Calu3 (cell line): ENCODE measurements around the gene KRT24. TPM values are rescaled to one million over a fixed set of nuclear protein-coding genes. Genes with fewer than 3 reads are reported as not detected.

ENCODE experiments used
- BruUV-seq: library from RNA; stranded (reverse); fragments of 400-500 nt; replicated peaks from 2 replicates; lab custom pipeline; 2021; lab: Mats Ljungman, UMichigan
- CTCF ChIA-PET: fragments of 300-600 bp; sonication (Branson Sonifier 250); formaldehyde crosslinking; loops from one replicate; lab custom pipeline; 2022; ENCODE audit warnings: antibody characterized with exemption; lab: Charles Lee
- DNase-seq: peaks from one replicate; pipeline ENCODE4 v3.0.0; 2022
- H3K27ac Mint-ChIP-seq: one replicate; pipeline ENCODE4 v1.8.0; 2022; ENCODE audit warnings: mixed read lengths; ENCODE audit not compliant: unreplicated experiment
- H3K27me3 Mint-ChIP-seq: one replicate; pipeline ENCODE4 v1.8.0; 2022; ENCODE audit warnings: mixed read lengths; ENCODE audit not compliant: unreplicated experiment
- H3K36me3 Mint-ChIP-seq: one replicate; pipeline ENCODE4 v1.8.0; 2022; ENCODE audit warnings: mild to moderate bottlenecking, moderate library complexity, mixed read lengths; ENCODE audit not compliant: insufficient read depth, unreplicated experiment
- H3K4me1 Mint-ChIP-seq: one replicate; pipeline ENCODE4 v1.8.0; 2022; ENCODE audit warnings: mild to moderate bottlenecking, low read depth, mixed read lengths; ENCODE audit not compliant: unreplicated experiment
- H3K4me3 Mint-ChIP-seq: one replicate; pipeline ENCODE4 v1.8.0; 2022; ENCODE audit warnings: mild to moderate bottlenecking, low read depth, moderate library complexity, mixed read lengths; ENCODE audit not compliant: unreplicated experiment
- H3K9me3 Mint-ChIP-seq: one replicate; pipeline ENCODE4 v1.8.0; 2022; ENCODE audit warnings: low read depth, mixed read lengths; ENCODE audit not compliant: unreplicated experiment
- CTCF ChIP-seq: fragments of 200-600 bp; IDR thresholded peaks from one replicate; pipeline ENCODE4 v1.8.0; 2022; ENCODE audit warnings: antibody characterized with exemption; ENCODE audit not compliant: unreplicated experiment
- intact Hi-C: fragments of 100-400 bp; cut with micrococcal nuclease; formaldehyde crosslinking; loops from one replicate; pipeline ENCODE4 v1.10.0; 2022; ENCODE audit not compliant: unreplicated experiment
- total RNA-seq: library from RNA; stranded (reverse); gene quantifications from 2 replicates; pipeline ENCODE4 v1.2.3, GENCODE V29; 2022

KRT24 gene
- total RNA-seq, 1 experiment from 2014 or later = 2.0 TPM

GRCh38 chr17:40705584-40705983, 2.0 kb upstream of the KRT24 start:
- peaks cover 44% of the 10 kb centered on the region for H3K4me1 Mint-ChIP-seq
- no peaks in the 10 kb centered on the region for H3K27me3 Mint-ChIP-seq
- no peak for TF ChIP-seq CTCF
- BruUV-seq = no TSS peak
- no peaks in the 10 kb centered on the region for H3K9me3 Mint-ChIP-seq
- no peaks in the 10 kb centered on the region for H3K36me3 Mint-ChIP-seq
- intact Hi-C loops = no loop called here
- H3K27ac Mint-ChIP-seq = no peak overlapping the region
- CTCF ChIA-PET = interaction anchor here (0.6 to 9.8 kb wide), 51 partner anchors 10 to 1332 kb away, joined by 3 to 205 read pairs (median 4); partner anchors contain the start of genes KRT222, KRT25, KRT26 and MIEN1
- DNase-seq = no peak
- H3K4me3 Mint-ChIP-seq = no peak overlapping the region

- Mint-ChIP-seq H3K36me3 (no peaks in the 10 kb centered on the region), H3K27ac (no peak overlapping the region), H3K27me3 (peaks cover 29% of the 10 kb centered on the region), H3K4me1 (peaks cover 35% of the 10 kb centered on the region), H3K9me3 (no peaks in the 10 kb centered on the region), H3K4me3 (no peak overlapping the region)
- no peak for DNase-seq
- no TSS peak for BruUV-seq
- TF ChIP-seq CTCF = no peak
- CTCF ChIA-PET = interaction anchor here (0.6 to 9.8 kb wide), 20 partner anchors 7 to 922 kb away, joined by 3 to 205 read pairs (median 4); no protein-coding TSS in a partner anchor
- intact Hi-C loops = no loop called here
These were observed 1.3 kb downstream of the KRT24 start for GRCh38 chr17:40702271-40702670.

- DNase-seq = no peak
- H3K27ac Mint-ChIP-seq = no peak overlapping the region
- no TSS peak for BruUV-seq
- H3K36me3 Mint-ChIP-seq = no peaks in the 10 kb centered on the region
- H3K4me3 Mint-ChIP-seq = no peak overlapping the region
- TF ChIP-seq CTCF = no peak
- H3K27me3 Mint-ChIP-seq = peaks cover 29% of the 10 kb centered on the region
- H3K9me3 Mint-ChIP-seq = no peaks in the 10 kb centered on the region
- peaks cover 42% of the 10 kb centered on the region for H3K4me1 Mint-ChIP-seq
- CTCF ChIA-PET = interaction anchor here (0.5 to 10.1 kb wide), 18 partner anchors 5 to 1726 kb away, joined by 3 to 205 read pairs (median 4); partner anchors contain the start of gene KRT24
- intact Hi-C loops = loop anchor here (5.0 to 10.0 kb wide), 2 partner anchors 325 to 863 kb away; no protein-coding TSS in a partner anchor
These were observed 3.7 kb downstream of the KRT24 start for GRCh38 chr17:40699853-40700252.

- peaks cover 29% of the 10 kb centered on the region for H3K27me3 Mint-ChIP-seq
- no peak overlapping the region for H3K27ac Mint-ChIP-seq
- DNase-seq = no peak
- no peak for TF ChIP-seq CTCF
- H3K36me3 Mint-ChIP-seq = no peaks in the 10 kb centered on the region
- CTCF ChIA-PET = interaction anchor here (0.5 to 10.1 kb wide), 16 partner anchors 6 to 1727 kb away, joined by 3 to 205 read pairs (median 5); partner anchors contain the start of gene KRT24
- no peak overlapping the region for H3K4me3 Mint-ChIP-seq
- no peaks in the 10 kb centered on the region for H3K9me3 Mint-ChIP-seq
- no TSS peak for BruUV-seq
- intact Hi-C loops = loop anchor here (5.0 to 10.0 kb wide), 2 partner anchors 325 to 862 kb away; no protein-coding TSS in a partner anchor
- H3K4me1 Mint-ChIP-seq = peaks cover 46% of the 10 kb centered on the region
These were observed 4.2 kb downstream of the KRT24 start for GRCh38 chr17:40699371-40699770.
